Peyer's patch (tissue), 4 donors: Measurements from ENCODE around the gene PTPRE.

ENCODE experiments used
- POLR2A ChIP-seq, 2 donors: fragments of 450-650 bp; IDR thresholded peaks; one replicate each; pipeline ENCODE4 v1.5.1; 2017; ENCODE audit warnings: antibody characterized with exemption in 2 of 2, mild to moderate bottlenecking in 2 of 2, moderate library complexity in 2 of 2
- TF ChIP-seq, protein P1 (sequence below), 6 experiments: fragments of 450-650 bp in 4 of 6; fragments of 200-600 bp in 2 of 6; sonication (generic) in 1 of 6; IDR thresholded peaks; one replicate each; pipeline ENCODE4 v1.5.1; 2017 to 2019; ENCODE audit warnings: antibody characterized with exemption in 6 of 6, mild to moderate bottlenecking in 3 of 6, moderate library complexity in 1 of 6

- TF ChIP-seq, protein P1, sequence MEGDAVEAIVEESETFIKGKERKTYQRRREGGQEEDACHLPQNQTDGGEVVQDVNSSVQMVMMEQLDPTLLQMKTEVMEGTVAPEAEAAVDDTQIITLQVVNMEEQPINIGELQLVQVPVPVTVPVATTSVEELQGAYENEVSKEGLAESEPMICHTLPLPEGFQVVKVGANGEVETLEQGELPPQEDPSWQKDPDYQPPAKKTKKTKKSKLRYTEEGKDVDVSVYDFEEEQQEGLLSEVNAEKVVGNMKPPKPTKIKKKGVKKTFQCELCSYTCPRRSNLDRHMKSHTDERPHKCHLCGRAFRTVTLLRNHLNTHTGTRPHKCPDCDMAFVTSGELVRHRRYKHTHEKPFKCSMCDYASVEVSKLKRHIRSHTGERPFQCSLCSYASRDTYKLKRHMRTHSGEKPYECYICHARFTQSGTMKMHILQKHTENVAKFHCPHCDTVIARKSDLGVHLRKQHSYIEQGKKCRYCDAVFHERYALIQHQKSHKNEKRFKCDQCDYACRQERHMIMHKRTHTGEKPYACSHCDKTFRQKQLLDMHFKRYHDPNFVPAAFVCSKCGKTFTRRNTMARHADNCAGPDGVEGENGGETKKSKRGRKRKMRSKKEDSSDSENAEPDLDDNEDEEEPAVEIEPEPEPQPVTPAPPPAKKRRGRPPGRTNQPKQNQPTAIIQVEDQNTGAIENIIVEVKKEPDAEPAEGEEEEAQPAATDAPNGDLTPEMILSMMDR (IDR thresholded peaks at IDR 0.05) = no peak
- TF ChIP-seq POLR2A (IDR thresholded peaks at IDR 0.05) = no peak
Measured at GRCh38 chr10:127978481-127978880, 71.6 kb downstream of the PTPRE start.
